HT-29 (cell line): ENCODE data around the gene GTF3C1. TPM values are rescaled to one million over a fixed set of nuclear protein-coding genes. Genes with fewer than 3 reads are reported as not detected.

Experiments used
- DNase-seq: peaks from one replicate; pipeline ENCODE4 v3.0.0-alpha.2; 2015; ENCODE audit warnings: low spot score
- total RNA-seq: library from RNA; depleted of rRNA; stranded (reverse); fragments of >200 nt; shearing (Covaris generic); gene quantifications from 2 replicates; pipeline ENCODE4 v1.2.3, GENCODE V29; 2014

Gene GTF3C1
- total RNA-seq, 1 experiment from 2014 or later, result 86.4 TPM

- DNase-seq, result no peak
These were observed 32.0 kb downstream of the GTF3C1 start for GRCh38 chr16:27517664-27518063.

- no peak for DNase-seq
These were observed 33.3 kb downstream of the GTF3C1 start for GRCh38 chr16:27516365-27516764.

GRCh38 chr16:27515874-27516353, 33.8 kb downstream of the GTF3C1 start:
- DNase-seq, result peak; percentile 50

GRCh38 chr16:27514806-27515205, 34.9 kb downstream of the GTF3C1 start:
- no peak for DNase-seq

- DNase-seq, result no peak
These were observed 37.9 kb downstream of the GTF3C1 start for GRCh38 chr16:27511657-27512448.

GRCh38 chr16:27508476-27508875, 41.2 kb downstream of the GTF3C1 start:
- no peak for DNase-seq

- DNase-seq, result no peak
These were observed 42.9 kb downstream of the GTF3C1 start for GRCh38 chr16:27506771-27507170.

- DNase-seq, result no peak
These were observed 44.1 kb downstream of the GTF3C1 start for GRCh38 chr16:27505297-27506236.

GRCh38 chr16:27503662-27504061, 46.1 kb downstream of the GTF3C1 start:
- no peak for DNase-seq

GRCh38 chr16:27500801-27501200, 48.9 kb downstream of the GTF3C1 start:
- no peak for DNase-seq

- no peak for DNase-seq
These were observed 50.1 kb downstream of the GTF3C1 start for GRCh38 chr16:27499659-27500055.

- DNase-seq, result no peak
These were observed 50.6 kb downstream of the GTF3C1 start for GRCh38 chr16:27498916-27499658.

GRCh38 chr16:27498031-27498825, 51.5 kb downstream of the GTF3C1 start:
- DNase-seq, result no peak

GRCh38 chr16:27495191-27495590, 54.5 kb downstream of the GTF3C1 start:
- no peak for DNase-seq

GRCh38 chr16:27492588-27492979, 57.1 kb downstream of the GTF3C1 start:
- DNase-seq, result no peak

GRCh38 chr16:27491894-27492587, 57.7 kb downstream of the GTF3C1 start:
- DNase-seq, result no peak

- DNase-seq, result no peak
These were observed 59.8 kb downstream of the GTF3C1 start for GRCh38 chr16:27489906-27490305.

GRCh38 chr16:27489421-27489820, 60.3 kb downstream of the GTF3C1 start:
- no peak for DNase-seq

GRCh38 chr16:27486760-27487159, 63.0 kb downstream of the GTF3C1 start:
- DNase-seq, result no peak

GRCh38 chr16:27486344-27486743, 63.4 kb downstream of the GTF3C1 start:
- no peak for DNase-seq
